ENCODE results near the gene EGFL8. TPM values are rescaled to one million over a fixed set of nuclear protein-coding genes. Genes with fewer than 3 reads are reported as not detected.

EGFL8 gene
- total RNA-seq, 3 donors from 2014 or later = 10.2 to 19.6 (median 11.8) TPM

DNA sequence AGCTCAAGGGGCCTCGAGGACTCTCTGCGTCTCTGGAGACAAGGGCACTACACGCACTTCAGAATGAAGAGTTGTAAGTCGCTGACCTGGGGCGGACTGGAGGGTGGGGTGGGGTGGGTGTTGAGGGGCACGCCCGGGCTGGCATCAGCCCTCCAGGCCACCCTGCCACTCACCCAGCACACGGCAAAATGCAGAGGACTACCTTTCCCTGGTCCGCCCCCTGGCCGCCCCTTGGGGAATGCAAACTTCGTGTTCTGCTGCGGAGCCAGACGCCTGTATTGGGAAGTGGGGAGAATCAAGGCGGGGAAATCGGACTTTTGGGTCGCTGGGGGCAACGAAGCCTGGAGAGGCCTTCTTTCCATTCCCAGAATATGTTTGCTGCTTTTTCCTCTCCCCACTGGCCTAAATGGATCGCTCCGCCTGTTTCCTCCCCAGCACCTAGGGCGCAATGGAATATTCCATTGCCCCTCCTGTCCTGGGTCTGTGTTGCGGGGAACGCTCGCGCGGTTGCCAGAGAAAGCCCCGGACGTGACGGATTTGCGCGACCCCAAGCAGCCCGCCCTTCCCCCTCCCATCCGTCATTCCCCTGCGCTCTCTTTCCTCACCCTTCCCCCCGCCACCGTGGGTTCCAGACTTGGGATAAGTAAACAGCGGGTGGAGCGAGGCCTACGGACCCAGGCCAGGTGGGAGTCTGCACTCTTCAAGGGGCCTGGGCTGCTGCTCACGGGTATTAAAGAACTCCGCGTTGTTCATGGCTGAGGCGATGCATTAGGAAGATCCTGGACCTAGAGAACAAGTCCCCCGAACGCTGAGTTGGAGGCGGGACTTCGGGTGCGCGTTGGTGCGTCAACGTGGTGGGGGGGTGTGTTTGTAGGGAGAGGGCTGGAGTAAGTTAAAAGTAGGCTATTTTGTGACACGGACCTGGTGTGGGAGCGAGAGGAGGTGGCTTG lies 10.6 kb upstream of the EGFL8 start, which contains the start of gene PPT2:
Gene PPT2, plus strand, starts transcription at position 578 of the 950 bp plus-strand sequence. CDS start 454 bp downstream, outside the sequence.
- no peaks in the 10 kb centered on the region for H3K36me3 ChIP-seq
- peaks cover 0 to 11% of the 10 kb centered on the region in 2 donors for H3K4me1 ChIP-seq
- H3K4me3 ChIP-seq = peak within 1 kb of the TSS; percentile 76 to 84 (median 82)
- peak; percentile 84 to 86 for DNase-seq (ENCODE audit: low spot score in 2 of 2)
- intact Hi-C loops (cut with DNase I; ENCODE audit: low total_unique reads) = no loop called here
- TF ChIP-seq POLR2A (IDR thresholded peaks at IDR 0.05) (peak; percentile 17), POLR2AphosphoS5 (IDR thresholded peaks at IDR 0.05) (peak; percentile 73 to 87 (median 82))
- TF ChIP-seq, protein P1, sequence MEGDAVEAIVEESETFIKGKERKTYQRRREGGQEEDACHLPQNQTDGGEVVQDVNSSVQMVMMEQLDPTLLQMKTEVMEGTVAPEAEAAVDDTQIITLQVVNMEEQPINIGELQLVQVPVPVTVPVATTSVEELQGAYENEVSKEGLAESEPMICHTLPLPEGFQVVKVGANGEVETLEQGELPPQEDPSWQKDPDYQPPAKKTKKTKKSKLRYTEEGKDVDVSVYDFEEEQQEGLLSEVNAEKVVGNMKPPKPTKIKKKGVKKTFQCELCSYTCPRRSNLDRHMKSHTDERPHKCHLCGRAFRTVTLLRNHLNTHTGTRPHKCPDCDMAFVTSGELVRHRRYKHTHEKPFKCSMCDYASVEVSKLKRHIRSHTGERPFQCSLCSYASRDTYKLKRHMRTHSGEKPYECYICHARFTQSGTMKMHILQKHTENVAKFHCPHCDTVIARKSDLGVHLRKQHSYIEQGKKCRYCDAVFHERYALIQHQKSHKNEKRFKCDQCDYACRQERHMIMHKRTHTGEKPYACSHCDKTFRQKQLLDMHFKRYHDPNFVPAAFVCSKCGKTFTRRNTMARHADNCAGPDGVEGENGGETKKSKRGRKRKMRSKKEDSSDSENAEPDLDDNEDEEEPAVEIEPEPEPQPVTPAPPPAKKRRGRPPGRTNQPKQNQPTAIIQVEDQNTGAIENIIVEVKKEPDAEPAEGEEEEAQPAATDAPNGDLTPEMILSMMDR (IDR thresholded peaks at IDR 0.05) = peak in 1 of 3 donors; percentile 18
- H3K27me3 ChIP-seq = no peaks in the 10 kb centered on the region
- peak within 1 kb of the TSS; percentile 89 to 98 for H3K27ac ChIP-seq
- H3K9me3 ChIP-seq = no peaks in the 10 kb centered on the region

DNA sequence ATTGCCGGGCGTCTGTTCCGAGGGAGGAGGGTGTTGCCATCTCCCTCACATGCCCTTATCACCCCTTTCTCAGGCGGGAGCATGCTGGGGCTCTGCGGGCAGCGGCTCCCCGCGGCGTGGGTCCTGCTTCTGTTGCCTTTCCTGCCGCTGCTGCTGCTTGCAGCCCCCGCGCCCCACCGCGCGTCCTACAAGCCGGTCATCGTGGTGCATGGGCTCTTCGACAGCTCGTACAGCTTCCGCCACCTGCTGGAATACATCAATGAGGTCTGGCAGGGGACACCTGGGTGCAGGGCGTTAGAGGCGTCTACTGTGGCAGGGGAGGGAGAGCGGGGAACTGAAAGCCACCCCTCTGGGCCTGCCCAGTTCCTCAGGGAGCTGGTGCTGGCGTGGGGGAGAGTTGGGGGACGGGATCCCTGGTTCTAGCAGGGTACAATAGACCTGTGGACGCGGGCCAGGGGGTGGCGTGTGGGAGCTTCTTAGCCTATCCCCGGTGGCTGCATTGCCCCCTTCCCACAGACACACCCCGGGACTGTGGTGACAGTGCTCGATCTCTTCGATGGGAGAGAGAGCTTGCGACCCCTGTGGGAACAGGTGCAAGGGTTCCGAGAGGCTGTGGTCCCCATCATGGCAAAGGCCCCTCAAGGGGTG lies 9.8 kb upstream of the EGFL8 start:
- peak overlapping the region; percentile 76 to 84 (median 82) for H3K4me3 ChIP-seq
- DNase-seq (ENCODE audit: low spot score in 2 of 2) = peak; percentile 61 to 69
- TF ChIP-seq POLR2A (IDR thresholded peaks at IDR 0.05) (no peak), POLR2AphosphoS5 (IDR thresholded peaks at IDR 0.05) (no peak)
- TF ChIP-seq, protein P1 (IDR thresholded peaks at IDR 0.05) = peak; percentile 39 to 70 (median 50)
- intact Hi-C loops (cut with DNase I; ENCODE audit: low total_unique reads) = no loop called here
- H3K36me3 ChIP-seq = no peaks in the 10 kb centered on the region
- H3K27me3 ChIP-seq = no peaks in the 10 kb centered on the region
- H3K27ac ChIP-seq = peak overlapping the region; percentile 89 to 98
- peaks cover 0 to 11% of the 10 kb centered on the region in 2 donors for H3K4me1 ChIP-seq
- H3K9me3 ChIP-seq = no peaks in the 10 kb centered on the region

- Histone ChIP-seq H3K4me3 (no peak overlapping the region), H3K4me1 (peaks cover 0 to 11% of the 10 kb centered on the region in 2 donors), H3K27me3 (no peaks in the 10 kb centered on the region), H3K9me3 (no peaks in the 10 kb centered on the region), H3K27ac (no peak overlapping the region), H3K36me3 (no peaks in the 10 kb centered on the region)
- TF ChIP-seq, protein P1 (IDR thresholded peaks at IDR 0.05) = no peak
- no peak for TF ChIP-seq POLR2AphosphoS5 (IDR thresholded peaks at IDR 0.05)
- no peak for TF ChIP-seq POLR2A (IDR thresholded peaks at IDR 0.05)
- DNase-seq (ENCODE audit: low spot score in 2 of 2) = no peak
- intact Hi-C loops (cut with DNase I; ENCODE audit: low total_unique reads) = no loop called here
These were observed 7.5 kb upstream of the EGFL8 start for GRCh38 chr6:32156891-32157290.

DNA sequence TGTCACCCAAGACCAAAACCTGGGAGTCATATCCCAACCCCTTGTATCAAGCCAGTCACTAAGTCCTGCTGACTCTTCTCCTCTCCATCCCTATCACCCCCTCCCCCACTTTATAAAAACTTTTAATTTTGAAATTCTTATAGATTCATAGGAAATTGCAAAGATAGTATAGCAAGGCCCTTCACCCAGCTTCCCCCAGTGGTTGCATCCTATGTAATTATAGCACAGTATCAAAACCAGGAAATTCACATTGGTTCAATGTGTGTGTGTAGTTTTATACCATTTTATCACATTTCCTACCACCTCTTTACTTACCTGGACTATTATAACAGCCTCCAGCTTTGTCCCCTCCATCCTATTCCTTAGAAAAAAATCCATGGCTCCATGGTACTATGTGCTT lies 6.3 kb upstream of the EGFL8 start:
- DNase-seq (ENCODE audit: low spot score in 2 of 2) = no peak
- intact Hi-C loops (cut with DNase I; ENCODE audit: low total_unique reads) = no loop called here
- TF ChIP-seq, protein P1 (IDR thresholded peaks at IDR 0.05) = no peak
- no peak for TF ChIP-seq POLR2A (IDR thresholded peaks at IDR 0.05)
- TF ChIP-seq POLR2AphosphoS5 (IDR thresholded peaks at IDR 0.05) = no peak
- Histone ChIP-seq H3K4me3 (no peak overlapping the region), H3K27me3 (no peaks in the 10 kb centered on the region), H3K9me3 (no peaks in the 10 kb centered on the region), H3K36me3 (no peaks in the 10 kb centered on the region), H3K4me1 (peaks cover 0 to 11% of the 10 kb centered on the region in 2 donors), H3K27ac (no peak overlapping the region)
